Chondrocyte (in vitro differentiated cells): ENCODE results near the gene CORO2A. TPM values are rescaled to one million over a fixed set of nuclear protein-coding genes. Genes with fewer than 3 reads are reported as not detected.

Experiments used
- DNase-seq: peaks from one replicate; pipeline ENCODE4 v3.0.0; 2021; ENCODE audit warnings: mixed read lengths, low spot score
- H3K27ac Mint-ChIP-seq: one replicate; pipeline ENCODE4 v1.8.0; 2021; ENCODE audit warnings: mild to moderate bottlenecking, moderate library complexity, mixed read lengths; ENCODE audit not compliant: unreplicated experiment
- H3K27me3 Mint-ChIP-seq: 2 replicates; pipeline ENCODE4 v1.8.0; 2021; ENCODE audit warnings: low read depth, mixed read lengths
- H3K36me3 Mint-ChIP-seq: 2 replicates; pipeline ENCODE4 v1.8.0; 2021; ENCODE audit warnings: low read depth, mixed read lengths
- H3K4me1 Mint-ChIP-seq: 2 replicates; pipeline ENCODE4 v1.8.0; 2021; ENCODE audit warnings: low read depth, mild to moderate bottlenecking, mixed read lengths
- H3K4me3 Mint-ChIP-seq: one replicate; pipeline ENCODE4 v1.8.0; 2021; ENCODE audit warnings: mild to moderate bottlenecking, moderate library complexity, mixed read lengths; ENCODE audit not compliant: unreplicated experiment
- H3K9me3 Mint-ChIP-seq: 2 replicates; pipeline ENCODE4 v1.8.0; 2021; ENCODE audit warnings: low read depth, mixed read lengths
- total RNA-seq: library from RNA; stranded (reverse); gene quantifications from 3 replicates; pipeline ENCODE4 v1.2.1, GENCODE V29; 2021
- TF ChIP-seq, protein P1 (sequence below): fragments of 200-600 bp; sonication (generic); IDR thresholded peaks from 2 replicates; pipeline ENCODE4 v1.5.0; 2021; ENCODE audit warnings: antibody characterized with exemption, mild to moderate bottlenecking, moderate library complexity

The CORO2A gene
- total RNA-seq, 1 donor from 2014 or later: 10.2 TPM

DNA sequence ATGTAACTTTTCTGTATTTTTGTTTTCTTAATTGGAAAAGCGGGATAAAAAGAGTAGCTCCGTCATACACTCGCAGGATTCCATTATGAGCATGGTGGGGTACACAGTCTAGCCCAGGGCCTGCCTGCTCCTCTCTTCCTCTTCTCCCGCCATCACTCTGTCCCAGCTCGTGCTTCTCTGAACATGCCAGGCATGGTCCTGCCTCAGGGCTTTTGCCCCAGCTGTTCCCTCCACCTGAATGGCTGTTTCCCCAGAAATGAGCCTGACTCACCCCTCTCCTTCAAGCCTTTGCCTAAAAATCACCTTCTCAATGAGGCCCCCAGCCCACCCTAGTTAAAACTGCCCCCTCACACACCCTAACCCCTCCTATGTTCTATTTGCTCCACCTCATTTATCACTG lies 4.5 kb downstream of the CORO2A start:
- no peaks in the 10 kb centered on the region for H3K36me3 Mint-ChIP-seq
- peaks cover 45% of the 10 kb centered on the region for H3K4me1 Mint-ChIP-seq
- no peaks in the 10 kb centered on the region for H3K9me3 Mint-ChIP-seq
- no peaks in the 10 kb centered on the region for H3K27me3 Mint-ChIP-seq
- TF ChIP-seq, protein P1, sequence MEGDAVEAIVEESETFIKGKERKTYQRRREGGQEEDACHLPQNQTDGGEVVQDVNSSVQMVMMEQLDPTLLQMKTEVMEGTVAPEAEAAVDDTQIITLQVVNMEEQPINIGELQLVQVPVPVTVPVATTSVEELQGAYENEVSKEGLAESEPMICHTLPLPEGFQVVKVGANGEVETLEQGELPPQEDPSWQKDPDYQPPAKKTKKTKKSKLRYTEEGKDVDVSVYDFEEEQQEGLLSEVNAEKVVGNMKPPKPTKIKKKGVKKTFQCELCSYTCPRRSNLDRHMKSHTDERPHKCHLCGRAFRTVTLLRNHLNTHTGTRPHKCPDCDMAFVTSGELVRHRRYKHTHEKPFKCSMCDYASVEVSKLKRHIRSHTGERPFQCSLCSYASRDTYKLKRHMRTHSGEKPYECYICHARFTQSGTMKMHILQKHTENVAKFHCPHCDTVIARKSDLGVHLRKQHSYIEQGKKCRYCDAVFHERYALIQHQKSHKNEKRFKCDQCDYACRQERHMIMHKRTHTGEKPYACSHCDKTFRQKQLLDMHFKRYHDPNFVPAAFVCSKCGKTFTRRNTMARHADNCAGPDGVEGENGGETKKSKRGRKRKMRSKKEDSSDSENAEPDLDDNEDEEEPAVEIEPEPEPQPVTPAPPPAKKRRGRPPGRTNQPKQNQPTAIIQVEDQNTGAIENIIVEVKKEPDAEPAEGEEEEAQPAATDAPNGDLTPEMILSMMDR: no peak
- no peak overlapping the region for H3K4me3 Mint-ChIP-seq
- no peak overlapping the region for H3K27ac Mint-ChIP-seq
- DNase-seq: peak; percentile 47

DNA sequence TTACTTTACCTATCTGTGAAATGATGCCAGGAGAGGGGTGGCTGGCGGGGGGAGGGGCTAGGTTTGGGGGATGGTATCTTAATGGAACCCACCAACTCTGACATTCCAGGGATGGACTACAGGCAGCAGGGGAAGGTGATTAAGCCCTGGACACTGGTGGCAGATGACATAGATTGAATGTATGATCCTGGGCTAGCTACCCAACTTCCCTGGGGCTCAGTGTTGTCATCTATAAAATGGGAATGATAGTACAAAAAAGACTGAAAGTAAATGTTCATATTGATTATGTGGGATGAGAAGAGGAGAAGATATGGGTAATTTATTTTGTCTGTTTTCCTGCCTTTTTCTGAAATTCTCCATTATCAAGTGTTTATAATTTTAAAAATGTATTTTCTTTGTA lies 6.2 kb downstream of the CORO2A start:
- Mint-ChIP-seq H3K36me3 (no peaks in the 10 kb centered on the region), H3K4me3 (no peak overlapping the region)

DNA sequence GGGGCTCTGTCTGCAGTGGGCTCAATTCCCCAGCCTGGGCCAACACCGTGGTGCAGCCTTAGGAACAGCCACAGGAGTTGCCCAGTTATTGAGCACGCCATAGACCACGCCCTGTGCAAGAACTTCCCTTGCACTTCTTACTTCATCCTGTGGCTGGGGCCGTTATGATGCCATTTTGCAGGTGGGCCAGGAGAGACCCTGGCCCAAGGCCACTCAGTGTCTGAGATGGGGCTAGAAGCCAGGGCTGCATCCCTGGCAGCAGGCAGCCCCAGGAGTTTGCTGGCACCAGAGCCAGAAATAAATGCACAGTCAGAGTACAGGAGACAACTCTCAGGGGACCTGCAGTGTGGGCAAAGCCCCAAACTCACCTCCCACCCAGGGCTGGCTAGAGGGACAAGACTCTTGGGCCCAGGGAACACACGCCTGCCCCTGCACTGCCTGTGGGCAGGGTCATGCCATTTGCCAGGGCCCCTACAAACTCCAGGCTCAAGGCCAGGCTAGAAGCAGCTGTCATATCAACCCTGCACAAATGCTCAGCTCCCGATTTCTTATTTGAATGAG lies 6.7 kb downstream of the CORO2A start:
- peak overlapping the region; percentile 87 for H3K27ac Mint-ChIP-seq
- no peak overlapping the region for H3K4me3 Mint-ChIP-seq
- H3K9me3 Mint-ChIP-seq: no peaks in the 10 kb centered on the region
- no peaks in the 10 kb centered on the region for H3K27me3 Mint-ChIP-seq
- DNase-seq: peak; percentile 65
- TF ChIP-seq, protein P1: no peak
- H3K4me1 Mint-ChIP-seq: peaks cover 40% of the 10 kb centered on the region
- H3K36me3 Mint-ChIP-seq: no peaks in the 10 kb centered on the region

More for the DNA sequence above, 6.2 kb downstream of the CORO2A start:
- Mint-ChIP-seq H3K27me3 (no peaks in the 10 kb centered on the region), H3K4me1 (peaks cover 43% of the 10 kb centered on the region), H3K27ac (peak overlapping the region; percentile 87), H3K9me3 (no peaks in the 10 kb centered on the region)
- DNase-seq: peak; percentile 1
- TF ChIP-seq, protein P1: no peak

DNA sequence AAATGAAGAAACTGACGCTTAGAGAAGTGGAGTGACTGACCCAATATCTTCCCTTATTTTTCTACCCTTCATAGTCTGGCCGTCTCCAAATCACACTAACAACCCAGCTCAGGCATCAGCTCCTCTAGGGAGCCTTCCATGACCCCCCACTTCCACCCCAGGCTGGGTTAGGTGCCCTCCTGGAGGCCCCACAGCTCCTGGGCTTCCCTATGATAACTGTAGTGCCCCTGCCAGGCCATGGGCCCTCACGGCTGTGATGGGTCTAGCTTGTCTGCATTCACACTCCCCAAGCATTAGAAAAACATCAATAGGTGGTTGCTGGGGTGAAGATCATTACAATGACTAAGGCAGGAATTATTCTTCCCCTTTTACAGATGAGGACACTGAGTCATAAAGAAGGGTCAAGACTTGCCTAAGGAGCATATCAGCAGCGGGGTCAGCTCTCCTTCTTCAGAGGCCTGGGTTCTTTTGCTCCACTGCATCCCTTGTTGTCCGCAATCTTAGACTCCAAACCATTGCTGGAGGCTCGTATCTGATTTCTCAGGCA lies 7.3 kb downstream of the CORO2A start:
- Mint-ChIP-seq H3K4me3 (no peak overlapping the region), H3K27me3 (no peaks in the 10 kb centered on the region), H3K27ac (peak overlapping the region; percentile 65), H3K9me3 (no peaks in the 10 kb centered on the region), H3K4me1 (peaks cover 34% of the 10 kb centered on the region), H3K36me3 (no peaks in the 10 kb centered on the region)
- TF ChIP-seq, protein P1: no peak
- DNase-seq: peak; percentile 58

DNA sequence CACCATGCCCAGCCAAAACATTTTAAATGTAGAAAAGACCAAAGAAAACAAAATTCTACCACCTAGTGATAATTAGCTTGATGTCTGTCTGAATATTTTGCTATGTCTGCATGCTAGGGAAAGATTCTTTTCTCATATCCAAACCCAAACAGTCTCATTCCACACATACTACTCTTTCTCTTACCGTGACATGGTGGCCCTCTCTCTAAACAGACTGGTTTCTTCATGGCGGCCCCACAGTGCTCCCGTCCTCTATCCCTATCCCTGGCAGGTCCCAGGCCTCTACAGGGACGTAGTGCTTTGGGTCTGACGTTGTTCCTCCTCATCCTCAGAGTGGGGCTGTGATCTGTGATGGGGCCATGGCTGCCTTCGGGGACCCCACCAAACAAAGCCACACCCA lies 8.1 kb downstream of the CORO2A start:
- H3K27me3 Mint-ChIP-seq: no peaks in the 10 kb centered on the region
- no peak overlapping the region for H3K4me3 Mint-ChIP-seq
- H3K4me1 Mint-ChIP-seq: peaks cover 28% of the 10 kb centered on the region
- TF ChIP-seq, protein P1: no peak
- H3K36me3 Mint-ChIP-seq: no peaks in the 10 kb centered on the region
- DNase-seq: peak; percentile 41
- H3K27ac Mint-ChIP-seq: peak overlapping the region; percentile 53
- no peaks in the 10 kb centered on the region for H3K9me3 Mint-ChIP-seq
